Measurements from ENCODE around the gene MRPL14. TPM values are rescaled to one million over a fixed set of nuclear protein-coding genes. Genes with fewer than 3 reads are reported as not detected.

The MRPL14 gene
- polyA plus RNA-seq, 1 donor (not counting 4 experiments of a cell fraction or from before 2014, with no cell fraction given): 136 TPM

DNA sequence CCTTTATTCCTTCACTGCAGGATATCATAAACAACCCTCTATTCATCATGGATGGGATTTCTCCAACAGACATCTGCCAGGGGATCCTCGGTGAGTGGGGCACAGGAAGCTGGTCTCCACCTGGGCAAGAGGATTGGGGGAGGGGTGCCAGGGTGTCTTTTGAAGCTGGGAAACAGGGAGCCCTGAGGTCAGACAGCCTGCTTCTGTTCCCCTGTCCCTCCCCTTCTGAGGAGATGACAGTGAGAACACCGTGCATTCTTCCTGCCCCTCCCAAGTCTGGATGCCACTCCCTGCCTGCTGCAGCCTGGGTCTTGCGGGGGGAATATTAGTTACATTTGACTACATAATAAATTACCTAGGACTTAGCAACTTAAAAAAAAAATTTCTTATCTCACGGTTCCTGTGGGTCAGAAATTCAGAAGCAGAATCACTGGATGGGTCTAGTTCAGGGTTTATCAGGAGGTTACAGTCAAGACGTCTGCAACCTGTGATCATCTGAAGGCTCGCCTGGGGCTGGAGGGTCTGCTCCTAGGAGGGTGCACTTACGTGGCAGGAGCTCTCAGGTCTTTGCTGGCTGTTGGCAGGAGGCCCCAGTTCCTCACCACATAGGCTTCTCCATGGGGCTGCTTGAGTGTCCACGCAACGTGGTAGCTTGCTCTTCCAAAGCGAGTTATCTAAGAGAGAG, 42.8 kb upstream of the MRPL14 start:
- no peaks in the 10 kb centered on the region for H3K79me2 ChIP-seq (ENCODE audit: control insufficient read depth, insufficient read depth, low read length)
- no peak for FAIRE-seq
- H3K9ac ChIP-seq (ENCODE audit: control insufficient read depth, extremely low read depth, insufficient read depth, low read length): no peak overlapping the region

DNA sequence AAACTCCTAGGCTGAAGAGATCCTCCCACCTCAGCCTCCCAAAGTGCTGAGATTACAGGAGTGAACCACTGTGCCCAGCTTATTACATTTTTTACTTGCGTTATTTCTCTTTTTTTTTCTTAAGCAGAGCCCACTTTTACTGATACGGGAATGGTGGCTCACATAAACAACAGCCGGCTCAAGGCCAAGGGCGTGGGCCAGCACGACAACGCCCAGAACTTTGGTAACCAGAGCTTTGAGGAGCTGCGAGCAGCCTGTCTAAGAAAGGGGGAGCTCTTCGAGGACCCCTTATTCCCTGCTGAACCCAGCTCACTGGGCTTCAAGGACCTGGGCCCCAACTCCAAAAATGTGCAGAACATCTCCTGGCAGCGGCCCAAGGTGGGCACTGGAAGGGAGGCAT, 41.9 kb upstream of the MRPL14 start:
- H3K9me3 ChIP-seq (ENCODE audit: control insufficient read depth, low read depth, low read length): no peaks in the 10 kb centered on the region
- peak overlapping the region; percentile 27 for H3K4me2 ChIP-seq (ENCODE audit: control insufficient read depth, extremely low read depth, insufficient read depth, low read depth, low read length)
- no peaks in the 10 kb centered on the region for H4K20me1 ChIP-seq (ENCODE audit: control insufficient read depth, extremely low read depth, insufficient read depth, low read length)
- H2AFZ ChIP-seq (ENCODE audit: control insufficient read depth, low read length): no peak overlapping the region
- no peak for TF ChIP-seq EZH2 (IDR thresholded peaks at IDR 0.05; ENCODE audit: low read length)
- TF ChIP-seq, protein P1, sequence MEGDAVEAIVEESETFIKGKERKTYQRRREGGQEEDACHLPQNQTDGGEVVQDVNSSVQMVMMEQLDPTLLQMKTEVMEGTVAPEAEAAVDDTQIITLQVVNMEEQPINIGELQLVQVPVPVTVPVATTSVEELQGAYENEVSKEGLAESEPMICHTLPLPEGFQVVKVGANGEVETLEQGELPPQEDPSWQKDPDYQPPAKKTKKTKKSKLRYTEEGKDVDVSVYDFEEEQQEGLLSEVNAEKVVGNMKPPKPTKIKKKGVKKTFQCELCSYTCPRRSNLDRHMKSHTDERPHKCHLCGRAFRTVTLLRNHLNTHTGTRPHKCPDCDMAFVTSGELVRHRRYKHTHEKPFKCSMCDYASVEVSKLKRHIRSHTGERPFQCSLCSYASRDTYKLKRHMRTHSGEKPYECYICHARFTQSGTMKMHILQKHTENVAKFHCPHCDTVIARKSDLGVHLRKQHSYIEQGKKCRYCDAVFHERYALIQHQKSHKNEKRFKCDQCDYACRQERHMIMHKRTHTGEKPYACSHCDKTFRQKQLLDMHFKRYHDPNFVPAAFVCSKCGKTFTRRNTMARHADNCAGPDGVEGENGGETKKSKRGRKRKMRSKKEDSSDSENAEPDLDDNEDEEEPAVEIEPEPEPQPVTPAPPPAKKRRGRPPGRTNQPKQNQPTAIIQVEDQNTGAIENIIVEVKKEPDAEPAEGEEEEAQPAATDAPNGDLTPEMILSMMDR (optimal IDR thresholded peaks at IDR 0.05 in 1 of 3, IDR thresholded peaks at IDR 0.05 in 1 of 3, conservative IDR thresholded peaks at IDR 0.05 in 1 of 3; ENCODE audit: extremely low read depth in 1 of 3, insufficient read depth in 2 of 3, low read length in 3 of 3): no peak
- no peak for DNase-seq (ENCODE audit: low read depth, low spot score)
- peaks cover 6% of the 10 kb centered on the region for H3K27me3 ChIP-seq (ENCODE audit: control insufficient read depth, extremely low read depth, insufficient read depth, low read length)
- no peaks in the 10 kb centered on the region for H3K9me1 ChIP-seq (ENCODE audit: control insufficient read depth, extremely low read depth, insufficient read depth, low read length)
- no peak for FAIRE-seq
- H3K4me1 ChIP-seq (ENCODE audit: control insufficient read depth, extremely low read depth, insufficient read depth, low read length): peaks cover 16% of the 10 kb centered on the region
- no peaks in the 10 kb centered on the region for H3K36me3 ChIP-seq (ENCODE audit: control insufficient read depth in 2 of 2, extremely low read depth in 1 of 2, insufficient read depth in 2 of 2, low read length in 2 of 2)
- dilution Hi-C loops (cut with MboI; ENCODE audit: extremely low pct_ligation_motif_present, low sequenced_read_pairs): no loop called here
- no peaks in the 10 kb centered on the region for H3K79me2 ChIP-seq (ENCODE audit: control insufficient read depth, insufficient read depth, low read length)
- no peak overlapping the region for H3K4me3 ChIP-seq (ENCODE audit: control insufficient read depth in 2 of 3, extremely low read depth in 1 of 3, insufficient read depth in 2 of 3, low read depth in 1 of 3, low read length in 3 of 3)
- no peak overlapping the region for H3K9ac ChIP-seq (ENCODE audit: control insufficient read depth, extremely low read depth, insufficient read depth, low read length)
- no peak overlapping the region for H3K27ac ChIP-seq (ENCODE audit: control insufficient read depth, insufficient read depth, low read length)

More for the DNA sequence above, 42.8 kb upstream of the MRPL14 start:
- Histone ChIP-seq H3K4me1 (ENCODE audit: control insufficient read depth, extremely low read depth, insufficient read depth, low read length) (peaks cover 16% of the 10 kb centered on the region), H3K27me3 (ENCODE audit: control insufficient read depth, extremely low read depth, insufficient read depth, low read length) (peaks cover 6% of the 10 kb centered on the region), H3K27ac (ENCODE audit: control insufficient read depth, insufficient read depth, low read length) (no peak overlapping the region), H3K4me3 (ENCODE audit: control insufficient read depth in 2 of 3, extremely low read depth in 1 of 3, insufficient read depth in 2 of 3, low read depth in 1 of 3, low read length in 3 of 3) (no peak overlapping the region), H3K36me3 (ENCODE audit: control insufficient read depth in 2 of 2, extremely low read depth in 1 of 2, insufficient read depth in 2 of 2, low read length in 2 of 2) (no peaks in the 10 kb centered on the region), H3K4me2 (ENCODE audit: control insufficient read depth, extremely low read depth, insufficient read depth, low read depth, low read length) (peak overlapping the region; percentile 37), H4K20me1 (ENCODE audit: control insufficient read depth, extremely low read depth, insufficient read depth, low read length) (no peaks in the 10 kb centered on the region), H3K9me3 (ENCODE audit: control insufficient read depth, low read depth, low read length) (no peaks in the 10 kb centered on the region), H2AFZ (ENCODE audit: control insufficient read depth, low read length) (no peak overlapping the region), H3K9me1 (ENCODE audit: control insufficient read depth, extremely low read depth, insufficient read depth, low read length) (no peaks in the 10 kb centered on the region)
- TF ChIP-seq, protein P1 (optimal IDR thresholded peaks at IDR 0.05 in 1 of 3, IDR thresholded peaks at IDR 0.05 in 1 of 3, conservative IDR thresholded peaks at IDR 0.05 in 1 of 3; ENCODE audit: extremely low read depth in 1 of 3, insufficient read depth in 2 of 3, low read length in 3 of 3): no peak
- no peak for TF ChIP-seq EZH2 (IDR thresholded peaks at IDR 0.05; ENCODE audit: low read length)
- no peak for DNase-seq (ENCODE audit: low read depth, low spot score)
- dilution Hi-C loops (cut with MboI; ENCODE audit: extremely low pct_ligation_motif_present, low sequenced_read_pairs): no loop called here
